ENCODE results near the gene GOLGA8B.
"Not testable (repeated sequence)": the region's sequence is repeated elsewhere in the genome, so short reads cannot be mapped to it uniquely, and the experiment has no call there.

GOLGA8B gene

GRCh38 chr15:34583399-34584329, at the start of gene GOLGA8B:
TSS of gene GOLGA8B (minus strand) at chr15:34583651. CDS start at chr15:34535912, 47,739 bp downstream.
- Histone ChIP-seq H3K36me3 (ENCODE audit: control insufficient read depth, insufficient read depth, low read length) (no peaks in the 10 kb centered on the region), H3K9me3 (ENCODE audit: control insufficient read depth, insufficient read depth, low read length) (no peaks in the 10 kb centered on the region), H3K9ac (ENCODE audit: low read depth, low read length) (peak within 1 kb of the TSS; percentile 73), H3K4me1 (ENCODE audit: control insufficient read depth, insufficient read depth, low read length) (peaks cover 3% of the 10 kb centered on the region), H3K4me3 (ENCODE audit: low read depth, low read length) (peak within 1 kb of the TSS; percentile 72), H3K27me3 (ENCODE audit: control insufficient read depth, insufficient read depth, low read length) (peaks cover 17% of the 10 kb centered on the region)

- H3K9ac ChIP-seq (ENCODE audit: low read depth, low read length); H3K4me3 ChIP-seq (ENCODE audit: low read depth, low read length); H3K36me3 ChIP-seq (ENCODE audit: control insufficient read depth, insufficient read depth, low read length); H3K27me3 ChIP-seq (ENCODE audit: control insufficient read depth, insufficient read depth, low read length); H3K4me1 ChIP-seq (ENCODE audit: control insufficient read depth, insufficient read depth, low read length); H3K9me3 ChIP-seq (ENCODE audit: control insufficient read depth, insufficient read depth, low read length): not testable (repeated sequence)
Observed at GRCh38 chr15:34633165-34633564, 49.7 kb upstream of the GOLGA8B start.

GRCh38 chr15:34628577-34629152, 45.2 kb upstream of the GOLGA8B start:
- H3K9me3 ChIP-seq (ENCODE audit: control insufficient read depth, insufficient read depth, low read length): no peaks in the 10 kb centered on the region
- H3K27me3 ChIP-seq (ENCODE audit: control insufficient read depth, insufficient read depth, low read length): no peaks in the 10 kb centered on the region
- no peak overlapping the region for H3K9ac ChIP-seq (ENCODE audit: low read depth, low read length)
- H3K36me3 ChIP-seq (ENCODE audit: control insufficient read depth, insufficient read depth, low read length): no peaks in the 10 kb centered on the region
- no peak overlapping the region for H3K4me3 ChIP-seq (ENCODE audit: low read depth, low read length)
- H3K4me1 ChIP-seq (ENCODE audit: control insufficient read depth, insufficient read depth, low read length): no peaks in the 10 kb centered on the region

GRCh38 chr15:34625007-34625406, 41.6 kb upstream of the GOLGA8B start:
- Histone ChIP-seq H3K4me3 (ENCODE audit: low read depth, low read length) (no peak overlapping the region), H3K9me3 (ENCODE audit: control insufficient read depth, insufficient read depth, low read length) (no peaks in the 10 kb centered on the region), H3K36me3 (ENCODE audit: control insufficient read depth, insufficient read depth, low read length) (no peaks in the 10 kb centered on the region), H3K4me1 (ENCODE audit: control insufficient read depth, insufficient read depth, low read length) (no peaks in the 10 kb centered on the region), H3K27me3 (ENCODE audit: control insufficient read depth, insufficient read depth, low read length) (no peaks in the 10 kb centered on the region), H3K9ac (ENCODE audit: low read depth, low read length) (no peak overlapping the region)

- Histone ChIP-seq H3K36me3 (ENCODE audit: control insufficient read depth, insufficient read depth, low read length) (no peaks in the 10 kb centered on the region), H3K4me3 (ENCODE audit: low read depth, low read length) (no peak overlapping the region), H3K9ac (ENCODE audit: low read depth, low read length) (no peak overlapping the region), H3K9me3 (ENCODE audit: control insufficient read depth, insufficient read depth, low read length) (no peaks in the 10 kb centered on the region), H3K4me1 (ENCODE audit: control insufficient read depth, insufficient read depth, low read length) (no peaks in the 10 kb centered on the region), H3K27me3 (ENCODE audit: control insufficient read depth, insufficient read depth, low read length) (no peaks in the 10 kb centered on the region)
Observed at GRCh38 chr15:34621675-34622074, 38.2 kb upstream of the GOLGA8B start.

- no peaks in the 10 kb centered on the region for H3K36me3 ChIP-seq (ENCODE audit: control insufficient read depth, insufficient read depth, low read length)
- no peaks in the 10 kb centered on the region for H3K9me3 ChIP-seq (ENCODE audit: control insufficient read depth, insufficient read depth, low read length)
- H3K27me3 ChIP-seq (ENCODE audit: control insufficient read depth, insufficient read depth, low read length): no peaks in the 10 kb centered on the region
- no peak overlapping the region for H3K9ac ChIP-seq (ENCODE audit: low read depth, low read length)
- no peak overlapping the region for H3K4me3 ChIP-seq (ENCODE audit: low read depth, low read length)
- no peaks in the 10 kb centered on the region for H3K4me1 ChIP-seq (ENCODE audit: control insufficient read depth, insufficient read depth, low read length)
Observed at GRCh38 chr15:34620814-34621213, 37.4 kb upstream of the GOLGA8B start.

GRCh38 chr15:34620142-34620541, 36.7 kb upstream of the GOLGA8B start:
- H3K9me3 ChIP-seq (ENCODE audit: control insufficient read depth, insufficient read depth, low read length): no peaks in the 10 kb centered on the region
- H3K36me3 ChIP-seq (ENCODE audit: control insufficient read depth, insufficient read depth, low read length): no peaks in the 10 kb centered on the region
- no peak overlapping the region for H3K9ac ChIP-seq (ENCODE audit: low read depth, low read length)
- no peaks in the 10 kb centered on the region for H3K4me1 ChIP-seq (ENCODE audit: control insufficient read depth, insufficient read depth, low read length)
- no peaks in the 10 kb centered on the region for H3K27me3 ChIP-seq (ENCODE audit: control insufficient read depth, insufficient read depth, low read length)
- no peak overlapping the region for H3K4me3 ChIP-seq (ENCODE audit: low read depth, low read length)

GRCh38 chr15:34619151-34619550, 35.7 kb upstream of the GOLGA8B start:
- Histone ChIP-seq H3K9me3 (ENCODE audit: control insufficient read depth, insufficient read depth, low read length) (no peaks in the 10 kb centered on the region), H3K4me1 (ENCODE audit: control insufficient read depth, insufficient read depth, low read length) (no peaks in the 10 kb centered on the region), H3K4me3 (ENCODE audit: low read depth, low read length) (no peak overlapping the region), H3K27me3 (ENCODE audit: control insufficient read depth, insufficient read depth, low read length) (no peaks in the 10 kb centered on the region), H3K36me3 (ENCODE audit: control insufficient read depth, insufficient read depth, low read length) (no peaks in the 10 kb centered on the region), H3K9ac (ENCODE audit: low read depth, low read length) (no peak overlapping the region)

- Histone ChIP-seq H3K9me3 (ENCODE audit: control insufficient read depth, insufficient read depth, low read length) (no peaks in the 10 kb centered on the region), H3K27me3 (ENCODE audit: control insufficient read depth, insufficient read depth, low read length) (no peaks in the 10 kb centered on the region), H3K36me3 (ENCODE audit: control insufficient read depth, insufficient read depth, low read length) (no peaks in the 10 kb centered on the region), H3K9ac (ENCODE audit: low read depth, low read length) (no peak overlapping the region), H3K4me3 (ENCODE audit: low read depth, low read length) (no peak overlapping the region), H3K4me1 (ENCODE audit: control insufficient read depth, insufficient read depth, low read length) (no peaks in the 10 kb centered on the region)
Observed at GRCh38 chr15:34618073-34618472, 34.6 kb upstream of the GOLGA8B start.

- no peaks in the 10 kb centered on the region for H3K27me3 ChIP-seq (ENCODE audit: control insufficient read depth, insufficient read depth, low read length)
Observed at GRCh38 chr15:34616613-34617012, 33.2 kb upstream of the GOLGA8B start.

GRCh38 chr15:34613997-34614396, 30.5 kb upstream of the GOLGA8B start:
- no peaks in the 10 kb centered on the region for H3K36me3 ChIP-seq (ENCODE audit: control insufficient read depth, insufficient read depth, low read length)
- no peaks in the 10 kb centered on the region for H3K27me3 ChIP-seq (ENCODE audit: control insufficient read depth, insufficient read depth, low read length)
- no peak overlapping the region for H3K9ac ChIP-seq (ENCODE audit: low read depth, low read length)
- no peak overlapping the region for H3K4me3 ChIP-seq (ENCODE audit: low read depth, low read length)
- H3K9me3 ChIP-seq (ENCODE audit: control insufficient read depth, insufficient read depth, low read length): no peaks in the 10 kb centered on the region
- H3K4me1 ChIP-seq (ENCODE audit: control insufficient read depth, insufficient read depth, low read length): no peaks in the 10 kb centered on the region

More at GRCh38 chr15:34616613-34617012, 33.2 kb upstream of the GOLGA8B start:
- H3K36me3 ChIP-seq (ENCODE audit: control insufficient read depth, insufficient read depth, low read length): no peaks in the 10 kb centered on the region
- no peak overlapping the region for H3K9ac ChIP-seq (ENCODE audit: low read depth, low read length)
- H3K9me3 ChIP-seq (ENCODE audit: control insufficient read depth, insufficient read depth, low read length): no peaks in the 10 kb centered on the region
- H3K4me1 ChIP-seq (ENCODE audit: control insufficient read depth, insufficient read depth, low read length): no peaks in the 10 kb centered on the region
- no peak overlapping the region for H3K4me3 ChIP-seq (ENCODE audit: low read depth, low read length)

- no peaks in the 10 kb centered on the region for H3K36me3 ChIP-seq (ENCODE audit: control insufficient read depth, insufficient read depth, low read length)
- no peaks in the 10 kb centered on the region for H3K4me1 ChIP-seq (ENCODE audit: control insufficient read depth, insufficient read depth, low read length)
- no peak overlapping the region for H3K9ac ChIP-seq (ENCODE audit: low read depth, low read length)
- H3K4me3 ChIP-seq (ENCODE audit: low read depth, low read length): no peak overlapping the region
- H3K9me3 ChIP-seq (ENCODE audit: control insufficient read depth, insufficient read depth, low read length): no peaks in the 10 kb centered on the region
- H3K27me3 ChIP-seq (ENCODE audit: control insufficient read depth, insufficient read depth, low read length): no peaks in the 10 kb centered on the region
Observed at GRCh38 chr15:34613301-34613700, 29.9 kb upstream of the GOLGA8B start.
